ENCODE results near the gene PRDM1.

DNA sequence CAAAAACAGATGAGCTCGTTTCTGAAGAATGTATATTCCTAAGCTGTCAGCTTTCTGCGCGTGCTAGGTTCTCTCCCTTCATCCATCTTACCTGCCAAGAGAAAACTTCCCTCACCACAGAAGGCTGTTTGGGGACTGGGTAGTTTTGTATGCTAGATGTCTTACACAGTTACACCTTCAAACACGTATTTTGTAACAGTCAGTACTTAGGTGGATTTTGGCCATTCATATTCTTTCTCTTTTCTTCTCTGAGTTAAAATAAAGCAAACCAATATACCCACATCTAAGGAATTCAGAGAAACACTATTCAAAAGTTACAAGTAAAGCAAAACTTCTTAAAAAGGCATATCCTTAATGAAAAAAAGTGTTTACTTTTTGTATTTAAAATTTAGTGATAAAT, 35.6 kb upstream of the PRDM1 start:
- TF ChIP-seq, protein P1, sequence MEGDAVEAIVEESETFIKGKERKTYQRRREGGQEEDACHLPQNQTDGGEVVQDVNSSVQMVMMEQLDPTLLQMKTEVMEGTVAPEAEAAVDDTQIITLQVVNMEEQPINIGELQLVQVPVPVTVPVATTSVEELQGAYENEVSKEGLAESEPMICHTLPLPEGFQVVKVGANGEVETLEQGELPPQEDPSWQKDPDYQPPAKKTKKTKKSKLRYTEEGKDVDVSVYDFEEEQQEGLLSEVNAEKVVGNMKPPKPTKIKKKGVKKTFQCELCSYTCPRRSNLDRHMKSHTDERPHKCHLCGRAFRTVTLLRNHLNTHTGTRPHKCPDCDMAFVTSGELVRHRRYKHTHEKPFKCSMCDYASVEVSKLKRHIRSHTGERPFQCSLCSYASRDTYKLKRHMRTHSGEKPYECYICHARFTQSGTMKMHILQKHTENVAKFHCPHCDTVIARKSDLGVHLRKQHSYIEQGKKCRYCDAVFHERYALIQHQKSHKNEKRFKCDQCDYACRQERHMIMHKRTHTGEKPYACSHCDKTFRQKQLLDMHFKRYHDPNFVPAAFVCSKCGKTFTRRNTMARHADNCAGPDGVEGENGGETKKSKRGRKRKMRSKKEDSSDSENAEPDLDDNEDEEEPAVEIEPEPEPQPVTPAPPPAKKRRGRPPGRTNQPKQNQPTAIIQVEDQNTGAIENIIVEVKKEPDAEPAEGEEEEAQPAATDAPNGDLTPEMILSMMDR (conservative IDR thresholded peaks at IDR 0.05; ENCODE audit: low read length) = no peak
- TF ChIP-seq EZH2phosphoT487 (IDR thresholded peaks at IDR 0.05; ENCODE audit: borderline replicate concordance) = no peak

Measured in Loucy (cell line).